ENCODE results near the gene CEP97.
"Not testable (repeated sequence)": the region's sequence is repeated elsewhere in the genome, so short reads cannot be mapped to it uniquely, and the experiment has no call there.

The CEP97 gene

DNA sequence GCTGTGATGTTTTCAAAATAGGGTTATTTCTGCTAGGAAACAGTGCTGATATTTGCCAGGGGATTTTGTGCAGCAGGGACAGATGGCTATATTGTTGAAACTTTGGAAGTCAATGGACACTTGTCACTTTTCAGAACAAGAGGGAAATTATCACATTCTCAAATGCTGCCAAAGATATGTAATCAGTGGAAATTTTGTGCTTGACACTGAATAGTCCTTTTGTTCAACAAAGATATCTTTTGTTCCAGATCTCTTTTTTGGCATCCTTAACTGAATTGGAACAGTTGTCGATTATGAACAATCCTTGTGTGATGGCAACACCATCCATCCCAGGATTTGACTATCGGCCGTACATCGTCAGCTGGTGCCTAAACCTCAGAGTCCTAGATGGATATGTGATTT is 7.8 kb downstream of the CEP97 start:
- no peak for DNase-seq (ENCODE audit: low read depth)
- no peak for TF ChIP-seq MYC (IDR thresholded peaks at IDR 0.05; ENCODE audit: low read depth, low read length)
- no peak for TF ChIP-seq POLR2A (IDR thresholded peaks at IDR 0.05; ENCODE audit: extremely low read depth, insufficient read length)
- TF ChIP-seq, protein P1, sequence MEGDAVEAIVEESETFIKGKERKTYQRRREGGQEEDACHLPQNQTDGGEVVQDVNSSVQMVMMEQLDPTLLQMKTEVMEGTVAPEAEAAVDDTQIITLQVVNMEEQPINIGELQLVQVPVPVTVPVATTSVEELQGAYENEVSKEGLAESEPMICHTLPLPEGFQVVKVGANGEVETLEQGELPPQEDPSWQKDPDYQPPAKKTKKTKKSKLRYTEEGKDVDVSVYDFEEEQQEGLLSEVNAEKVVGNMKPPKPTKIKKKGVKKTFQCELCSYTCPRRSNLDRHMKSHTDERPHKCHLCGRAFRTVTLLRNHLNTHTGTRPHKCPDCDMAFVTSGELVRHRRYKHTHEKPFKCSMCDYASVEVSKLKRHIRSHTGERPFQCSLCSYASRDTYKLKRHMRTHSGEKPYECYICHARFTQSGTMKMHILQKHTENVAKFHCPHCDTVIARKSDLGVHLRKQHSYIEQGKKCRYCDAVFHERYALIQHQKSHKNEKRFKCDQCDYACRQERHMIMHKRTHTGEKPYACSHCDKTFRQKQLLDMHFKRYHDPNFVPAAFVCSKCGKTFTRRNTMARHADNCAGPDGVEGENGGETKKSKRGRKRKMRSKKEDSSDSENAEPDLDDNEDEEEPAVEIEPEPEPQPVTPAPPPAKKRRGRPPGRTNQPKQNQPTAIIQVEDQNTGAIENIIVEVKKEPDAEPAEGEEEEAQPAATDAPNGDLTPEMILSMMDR (IDR thresholded peaks at IDR 0.05; ENCODE audit: low read depth, low read length) = no peak
- TF ChIP-seq, protein P2, sequence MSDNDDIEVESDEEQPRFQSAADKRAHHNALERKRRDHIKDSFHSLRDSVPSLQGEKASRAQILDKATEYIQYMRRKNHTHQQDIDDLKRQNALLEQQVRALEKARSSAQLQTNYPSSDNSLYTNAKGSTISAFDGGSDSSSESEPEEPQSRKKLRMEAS (IDR thresholded peaks at IDR 0.05; ENCODE audit: low read depth, low read length) = no peak

DNA sequence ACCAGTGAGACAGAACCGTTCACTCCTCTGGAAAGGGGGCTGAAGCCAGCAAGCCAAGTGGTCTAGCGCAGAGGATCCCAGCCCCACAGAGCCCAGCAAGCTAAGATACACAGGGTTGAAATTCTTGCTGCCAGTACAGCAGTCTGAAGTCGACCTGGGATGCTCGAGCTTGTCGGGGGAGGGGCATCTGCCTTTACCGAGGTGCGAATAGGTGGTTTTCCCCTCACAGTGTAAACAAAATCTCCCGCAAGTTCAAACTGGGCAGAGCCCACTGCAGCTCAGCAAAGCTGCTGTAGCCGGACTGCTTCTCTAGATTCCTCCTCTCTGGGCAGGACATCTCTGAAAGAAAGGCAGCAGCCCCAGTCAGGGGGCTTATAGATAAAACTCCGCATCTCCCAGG is 11.4 kb downstream of the CEP97 start:
- TF ChIP-seq, protein P2 (IDR thresholded peaks at IDR 0.05; ENCODE audit: low read depth, low read length) = no peak
- TF ChIP-seq, protein P1 (IDR thresholded peaks at IDR 0.05; ENCODE audit: low read depth, low read length) = no peak
- no peak for TF ChIP-seq POLR2A (IDR thresholded peaks at IDR 0.05; ENCODE audit: extremely low read depth, insufficient read length)
- no peak for TF ChIP-seq MYC (IDR thresholded peaks at IDR 0.05; ENCODE audit: low read depth, low read length)
- H3K4me3 ChIP-seq (ENCODE audit: low read depth, low read length) = no peak overlapping the region
- DNase-seq (ENCODE audit: low read depth) = no peak

More for the DNA sequence above, 7.8 kb downstream of the CEP97 start:
- no peak overlapping the region for H3K4me3 ChIP-seq (ENCODE audit: low read depth, low read length)

DNA sequence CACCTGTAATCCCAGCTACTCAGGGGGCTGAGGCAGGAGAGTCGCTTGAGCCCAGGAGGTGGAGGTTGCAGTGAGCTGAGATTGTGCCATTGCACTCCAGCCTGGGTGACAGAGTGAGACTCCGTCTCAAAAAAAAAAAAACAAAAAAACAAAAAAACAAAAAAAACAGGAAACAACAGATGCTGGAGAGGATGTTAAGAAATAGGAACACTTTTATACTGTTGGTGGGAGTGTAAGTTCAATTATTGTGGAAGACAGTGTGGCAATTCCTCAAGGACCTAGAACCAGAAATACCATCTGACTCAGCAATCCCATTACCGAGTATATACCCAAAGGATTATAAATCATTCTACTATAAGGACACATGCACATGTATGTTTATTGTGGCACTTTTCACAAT is 17.5 kb downstream of the CEP97 start:
- not testable (repeated sequence) for DNase-seq (ENCODE audit: low read depth); H3K4me3 ChIP-seq (ENCODE audit: low read depth, low read length)

DNA sequence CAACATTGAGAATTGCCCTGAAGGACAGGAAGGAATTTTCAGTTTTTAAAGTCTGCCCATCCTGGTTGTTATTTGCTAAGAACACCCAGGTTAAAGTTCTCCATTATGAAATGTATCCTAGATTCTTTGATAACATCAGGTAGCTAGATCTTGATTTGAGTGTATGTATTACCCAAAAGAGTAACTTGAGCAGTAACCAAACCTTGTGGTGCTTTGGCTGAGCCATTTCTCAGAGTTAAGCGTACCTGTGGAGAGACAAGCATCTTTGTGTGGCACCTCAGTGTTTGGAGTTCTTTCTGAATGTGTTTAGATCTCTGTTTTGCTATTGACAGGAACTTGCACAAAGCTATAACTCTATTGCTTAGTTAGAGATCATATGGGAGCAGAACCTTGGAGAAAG is 20.4 kb downstream of the CEP97 start:
- TF ChIP-seq, protein P1 (IDR thresholded peaks at IDR 0.05; ENCODE audit: low read depth, low read length) = no peak
- TF ChIP-seq MYC (IDR thresholded peaks at IDR 0.05; ENCODE audit: low read depth, low read length) (no peak), POLR2A (IDR thresholded peaks at IDR 0.05; ENCODE audit: extremely low read depth, insufficient read length) (no peak)
- TF ChIP-seq, protein P2 (IDR thresholded peaks at IDR 0.05; ENCODE audit: low read depth, low read length) = no peak
- no peak for DNase-seq (ENCODE audit: low read depth)
- H3K4me3 ChIP-seq (ENCODE audit: low read depth, low read length) = no peak overlapping the region

DNA sequence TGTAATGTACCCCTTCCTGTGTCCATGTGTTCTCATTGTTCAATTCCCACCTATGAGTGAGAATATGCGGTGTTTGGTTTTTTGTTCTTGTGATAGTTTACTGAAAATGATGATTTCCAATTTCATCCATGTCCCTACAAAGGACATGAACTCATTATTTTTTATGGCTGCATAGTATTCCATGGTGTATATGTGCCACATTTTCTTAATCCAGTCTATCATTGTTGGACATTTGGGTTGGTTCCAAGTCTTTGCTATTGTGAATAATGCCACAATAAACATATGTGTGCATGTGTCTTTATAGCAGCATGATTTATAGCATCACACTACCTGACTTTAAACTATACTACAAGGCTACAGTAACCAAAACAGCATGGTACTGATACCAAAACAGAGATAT is 21.5 kb downstream of the CEP97 start:
- not testable (repeated sequence) for DNase-seq (ENCODE audit: low read depth); H3K4me3 ChIP-seq (ENCODE audit: low read depth, low read length)

DNA sequence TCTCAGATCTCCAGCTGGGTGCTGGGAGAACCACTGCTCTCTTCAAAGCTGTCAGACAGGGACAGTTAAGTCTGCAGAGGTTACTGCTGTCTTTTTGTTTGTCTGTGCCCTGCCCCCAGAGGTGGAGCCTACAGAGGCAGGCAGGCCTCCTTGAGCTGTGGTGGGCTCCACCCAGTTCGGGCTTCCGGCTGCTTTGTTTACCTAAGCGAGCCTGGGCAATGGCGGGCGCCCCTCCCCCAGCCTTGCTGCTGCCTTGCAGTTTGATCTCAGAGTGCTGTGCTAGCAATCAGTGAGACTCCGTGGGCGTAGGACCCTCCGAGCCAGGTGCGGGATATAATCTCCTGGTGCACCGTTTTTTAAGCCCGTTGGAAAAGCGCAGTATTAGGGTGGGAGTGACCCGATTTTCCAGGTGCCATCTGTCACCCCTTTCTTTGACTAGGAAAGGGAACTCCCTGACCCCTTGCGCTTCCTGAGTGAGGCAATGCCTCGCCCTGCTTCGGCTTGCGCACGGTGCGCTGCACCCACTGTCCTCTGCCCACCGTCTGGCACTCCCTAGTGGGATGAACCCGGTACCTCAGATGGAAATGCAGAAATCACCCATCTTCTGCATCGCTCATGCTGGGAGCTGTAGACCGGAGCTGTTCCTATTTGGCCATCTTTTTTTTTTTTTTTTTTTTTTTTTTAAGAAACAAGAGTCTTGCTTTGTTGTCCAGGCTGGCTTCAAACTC is 29.1 kb downstream of the CEP97 start:
- H3K4me3 ChIP-seq (ENCODE audit: low read depth, low read length); DNase-seq (ENCODE audit: low read depth): not testable (repeated sequence)

DNA sequence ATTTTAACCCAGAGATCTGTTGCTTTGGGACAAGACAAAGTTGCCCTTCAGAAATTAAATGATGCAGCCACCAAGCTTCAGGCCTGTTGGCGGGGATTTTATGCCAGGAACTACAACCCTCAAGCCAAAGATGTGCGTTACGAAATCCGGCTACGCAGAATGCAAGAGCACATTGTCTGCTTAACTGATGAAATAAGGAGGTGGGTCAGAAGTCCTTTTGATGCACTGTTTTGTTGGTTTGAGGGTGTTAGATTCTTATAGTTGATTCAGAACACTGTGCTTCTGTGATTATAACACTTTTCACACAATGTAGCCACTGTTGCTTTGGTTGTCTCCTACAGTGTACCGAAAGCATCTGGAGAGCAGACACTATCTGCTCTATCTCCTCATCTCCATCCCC is 33.8 kb downstream of the CEP97 start:
- H3K4me3 ChIP-seq (ENCODE audit: low read depth, low read length) = no peak overlapping the region
- TF ChIP-seq, protein P1 (IDR thresholded peaks at IDR 0.05; ENCODE audit: low read depth, low read length) = no peak
- TF ChIP-seq, protein P2 (IDR thresholded peaks at IDR 0.05; ENCODE audit: low read depth, low read length) = no peak
- TF ChIP-seq MYC (IDR thresholded peaks at IDR 0.05; ENCODE audit: low read depth, low read length) (no peak), POLR2A (IDR thresholded peaks at IDR 0.05; ENCODE audit: extremely low read depth, insufficient read length) (no peak)
- DNase-seq (ENCODE audit: low read depth) = peak; percentile 14

Data from NB4 (cell line).